Suprapubic skin (tissue), 4 donors: ENCODE results near the gene PLAU.

Source experiments
- CTCF ChIP-seq, 2 donors: fragments of 200-600 bp in 1 of 2; fragments of 450-650 bp in 1 of 2; sonication (generic) in 1 of 2; IDR thresholded peaks; one replicate each; pipeline ENCODE4 v1.5.1; 2016 to 2019; ENCODE audit warnings: antibody characterized with exemption in 2 of 2, mild to moderate bottlenecking in 1 of 2, moderate library complexity in 1 of 2
- POLR2A ChIP-seq, 2 donors: fragments of 450-650 bp; IDR thresholded peaks; one replicate each; pipeline ENCODE4 v1.6.1; 2017; ENCODE audit warnings: antibody characterized with exemption in 2 of 2, mild to moderate bottlenecking in 2 of 2, moderate library complexity in 2 of 2
- POLR2AphosphoS5 ChIP-seq, 3 donors: sonication (generic); formaldehyde crosslinking; IDR thresholded peaks; one replicate each; pipeline ENCODE4 v1.6.1; 2017; ENCODE audit warnings: antibody characterized with exemption in 3 of 3

DNA sequence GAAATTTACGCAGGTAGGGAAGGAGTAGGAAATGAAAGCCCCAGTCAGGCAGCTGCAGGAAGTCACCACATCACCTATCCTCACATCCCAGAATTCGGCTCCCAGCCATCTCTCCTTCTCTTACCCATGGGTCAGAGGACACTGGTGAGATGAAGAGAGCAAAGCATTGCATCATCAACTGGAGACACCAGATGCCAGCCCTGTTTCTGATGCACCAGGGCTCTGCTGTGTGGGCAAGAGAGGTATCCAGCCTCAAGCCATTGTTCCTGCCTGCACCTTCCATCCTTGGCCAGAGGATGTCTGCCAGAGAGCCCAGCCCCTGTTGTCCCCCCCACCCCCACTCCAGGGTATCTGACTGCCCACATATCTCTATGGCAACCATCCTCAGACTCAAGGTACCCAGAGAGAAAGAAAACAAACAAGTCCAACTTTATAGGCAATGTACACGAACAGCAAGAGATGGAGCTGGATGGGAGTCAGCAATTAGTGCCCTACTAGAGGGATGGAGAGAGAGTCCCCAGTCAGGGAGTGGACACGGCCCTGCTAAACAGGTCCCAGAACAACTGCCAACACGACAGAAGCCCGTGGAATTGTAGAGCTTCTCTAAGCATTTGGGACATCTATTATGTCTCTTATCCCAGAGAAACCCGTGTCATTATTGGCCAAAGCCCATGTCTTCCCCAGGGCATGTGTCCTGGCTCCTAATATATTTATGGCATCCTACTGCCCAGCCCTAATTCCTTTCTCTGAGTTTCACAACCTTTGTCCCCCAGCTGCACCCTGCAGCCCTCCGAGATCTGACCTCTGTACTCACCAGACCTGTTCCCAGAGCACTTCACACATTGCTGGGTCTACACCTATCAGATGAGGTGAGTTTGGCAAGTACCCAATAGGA is 39.4 kb upstream of the PLAU start:
- TF ChIP-seq CTCF (IDR thresholded peaks at IDR 0.05) (no peak), POLR2A (IDR thresholded peaks at IDR 0.05) (no peak), POLR2AphosphoS5 (IDR thresholded peaks at IDR 0.05) (no peak)
